ENCODE results near the gene STK10.

The STK10 gene

DNA sequence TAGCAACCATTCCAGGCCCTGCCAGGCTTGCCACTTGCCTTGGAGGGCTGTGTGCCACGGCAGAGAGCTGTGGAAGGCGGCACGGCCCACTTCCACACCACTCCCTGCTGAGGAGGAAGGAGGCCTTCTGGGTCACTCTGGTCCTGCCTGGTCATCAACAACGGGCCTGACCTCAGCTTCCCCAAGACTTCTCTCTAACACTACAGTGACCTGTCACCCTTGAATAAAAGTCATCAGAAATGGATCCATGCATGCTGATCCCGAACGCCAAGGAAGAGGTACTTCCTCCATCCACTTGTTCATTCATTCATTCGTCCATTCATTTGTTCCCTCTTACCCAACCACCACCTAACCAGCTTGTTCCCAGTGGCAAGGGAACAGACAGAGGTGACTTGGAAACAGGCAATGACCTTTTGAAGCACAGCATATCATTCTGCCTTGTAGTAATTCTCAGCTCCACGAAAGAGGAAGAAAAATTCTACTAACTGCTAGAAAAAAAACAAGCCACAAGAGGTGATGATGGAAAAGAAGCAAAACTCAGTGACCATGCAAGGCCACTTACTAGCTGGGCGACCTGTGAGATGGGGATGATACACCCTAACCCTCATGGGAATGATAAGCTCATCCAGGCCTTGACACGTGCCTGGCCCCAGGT, 58.6 kb downstream of the STK10 start:
- H3K4me3 ChIP-seq (ENCODE audit: insufficient read depth, low read depth, low read length): no peak overlapping the region
- H3K36me3 ChIP-seq (ENCODE audit: control insufficient read depth, insufficient read depth, low read length): no peaks in the 10 kb centered on the region
- H3K9me3 ChIP-seq (ENCODE audit: control insufficient read depth, low read length): no peaks in the 10 kb centered on the region
- H3K4me1 ChIP-seq (ENCODE audit: control insufficient read depth, insufficient read depth, low read length): no peaks in the 10 kb centered on the region
- no peaks in the 10 kb centered on the region for H3K27me3 ChIP-seq (ENCODE audit: control insufficient read depth, insufficient read depth, low read length, poor library complexity, severe bottlenecking)
- WGBS, 2 experiments: 90 to 93% methylated on average over 10 of the region's 10 CpGs
- no peak overlapping the region for H3K27ac ChIP-seq (ENCODE audit: insufficient read depth, low read depth, low read length, poor library complexity, severe bottlenecking)

DNA sequence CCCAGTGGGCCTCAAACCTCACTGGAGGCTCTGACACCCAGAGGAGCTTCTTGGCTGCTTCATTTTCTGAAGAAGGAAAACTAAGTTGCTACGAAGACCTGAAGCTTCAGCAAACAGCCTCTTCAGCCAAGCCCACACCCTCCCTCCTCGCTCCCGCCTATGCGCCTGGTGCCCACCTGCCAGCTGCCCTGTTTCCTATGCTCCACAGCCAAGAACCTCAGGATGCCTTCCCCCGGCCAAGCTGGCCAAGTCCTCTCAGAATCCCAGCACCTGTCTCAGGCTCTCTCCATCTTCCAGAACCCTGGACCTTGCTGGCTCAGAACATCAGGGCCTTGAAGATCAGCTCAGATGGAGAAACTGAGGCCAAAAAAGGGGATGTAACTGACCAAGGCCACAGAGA, 60.4 kb downstream of the STK10 start:
- Histone ChIP-seq H3K36me3 (ENCODE audit: control insufficient read depth, insufficient read depth, low read length) (no peaks in the 10 kb centered on the region), H3K9me3 (ENCODE audit: control insufficient read depth, low read length) (no peaks in the 10 kb centered on the region), H3K27ac (ENCODE audit: insufficient read depth, low read depth, low read length, poor library complexity, severe bottlenecking) (no peak overlapping the region), H3K4me1 (ENCODE audit: control insufficient read depth, insufficient read depth, low read length) (no peaks in the 10 kb centered on the region), H3K27me3 (ENCODE audit: control insufficient read depth, insufficient read depth, low read length, poor library complexity, severe bottlenecking) (no peaks in the 10 kb centered on the region), H3K4me3 (ENCODE audit: insufficient read depth, low read depth, low read length) (no peak overlapping the region)
- WGBS, 2 experiments: 92 to 95% methylated on average over 5 of the region's 5 CpGs

GRCh38 chr5:172123269-172123692, 64.7 kb downstream of the STK10 start:
- Histone ChIP-seq H3K9me3 (ENCODE audit: control insufficient read depth, low read length) (no peaks in the 10 kb centered on the region), H3K27ac (ENCODE audit: insufficient read depth, low read depth, low read length, poor library complexity, severe bottlenecking) (no peak overlapping the region)
- WGBS, 2 experiments: 42 to 49% methylated on average over 4 of the region's 4 CpGs

DNA sequence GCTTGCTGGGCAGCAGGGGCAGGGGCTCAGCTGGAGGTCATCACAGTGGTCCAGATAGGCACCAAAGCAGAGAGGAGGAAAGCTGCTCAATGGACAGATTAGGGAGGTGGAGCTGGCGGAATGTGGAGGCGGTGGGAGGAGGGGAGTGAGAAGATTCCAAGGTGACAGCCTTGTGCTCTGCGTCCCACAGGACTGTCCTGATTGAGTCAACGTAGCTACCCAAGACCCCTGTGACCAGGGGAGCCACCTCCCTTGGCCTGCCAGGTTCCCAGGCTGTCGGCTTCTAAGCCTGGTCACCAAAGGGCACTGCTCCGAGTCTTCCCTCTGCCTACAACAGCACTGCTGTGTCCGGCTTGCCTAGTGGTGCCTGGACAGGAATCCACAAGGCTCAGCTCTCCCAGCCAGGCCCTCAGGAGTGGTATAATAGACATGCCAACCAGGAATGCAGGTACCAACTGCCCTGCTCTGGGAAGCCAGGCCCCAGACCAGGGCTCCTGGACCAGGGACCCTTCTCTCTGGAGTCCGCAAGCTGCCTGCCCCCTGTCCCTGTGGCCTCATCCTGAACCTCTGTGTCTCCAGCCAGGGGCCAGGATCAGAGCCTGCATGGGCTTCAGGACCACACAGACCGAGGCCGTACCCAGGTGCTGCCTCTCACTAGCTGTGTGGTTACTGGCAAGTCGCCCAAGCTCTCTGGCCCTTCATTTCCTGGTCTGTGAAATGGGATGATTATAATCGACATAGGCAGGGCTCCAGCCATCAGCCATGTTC, 67.9 kb downstream of the STK10 start:
- no peaks in the 10 kb centered on the region for H3K27me3 ChIP-seq (ENCODE audit: control insufficient read depth, insufficient read depth, low read length, poor library complexity, severe bottlenecking)
- WGBS, 2 experiments: 80 to 81% methylated on average over 12 of the region's 12 CpGs
- H3K4me1 ChIP-seq (ENCODE audit: control insufficient read depth, insufficient read depth, low read length): peaks cover 14% of the 10 kb centered on the region
- H3K4me3 ChIP-seq (ENCODE audit: insufficient read depth, low read depth, low read length): no peak overlapping the region
- H3K36me3 ChIP-seq (ENCODE audit: control insufficient read depth, insufficient read depth, low read length): no peaks in the 10 kb centered on the region
- H3K9me3 ChIP-seq (ENCODE audit: control insufficient read depth, low read length): no peaks in the 10 kb centered on the region
- H3K27ac ChIP-seq (ENCODE audit: insufficient read depth, low read depth, low read length, poor library complexity, severe bottlenecking): peak overlapping the region; percentile 23

More at GRCh38 chr5:172123269-172123692, 64.7 kb downstream of the STK10 start:
- Histone ChIP-seq H3K4me1 (ENCODE audit: control insufficient read depth, insufficient read depth, low read length) (peaks cover 14% of the 10 kb centered on the region), H3K4me3 (ENCODE audit: insufficient read depth, low read depth, low read length) (no peak overlapping the region), H3K36me3 (ENCODE audit: control insufficient read depth, insufficient read depth, low read length) (no peaks in the 10 kb centered on the region), H3K27me3 (ENCODE audit: control insufficient read depth, insufficient read depth, low read length, poor library complexity, severe bottlenecking) (no peaks in the 10 kb centered on the region)

- Histone ChIP-seq H3K27me3 (ENCODE audit: control insufficient read depth, insufficient read depth, low read length, poor library complexity, severe bottlenecking) (no peaks in the 10 kb centered on the region), H3K36me3 (ENCODE audit: control insufficient read depth, insufficient read depth, low read length) (no peaks in the 10 kb centered on the region), H3K4me3 (ENCODE audit: insufficient read depth, low read depth, low read length) (no peak overlapping the region), H3K9me3 (ENCODE audit: control insufficient read depth, low read length) (no peaks in the 10 kb centered on the region), H3K4me1 (ENCODE audit: control insufficient read depth, insufficient read depth, low read length) (peaks cover 14% of the 10 kb centered on the region), H3K27ac (ENCODE audit: insufficient read depth, low read depth, low read length, poor library complexity, severe bottlenecking) (no peak overlapping the region)
- 92 to 95% methylated on average over 11 of the region's 11 CpGs for WGBS, 2 experiments
These were observed 69.1 kb downstream of the STK10 start for GRCh38 chr5:172118891-172119290.

GRCh38 chr5:172117977-172118701, 69.9 kb downstream of the STK10 start:
- Histone ChIP-seq H3K27ac (ENCODE audit: insufficient read depth, low read depth, low read length, poor library complexity, severe bottlenecking) (no peak overlapping the region), H3K36me3 (ENCODE audit: control insufficient read depth, insufficient read depth, low read length) (no peaks in the 10 kb centered on the region), H3K4me3 (ENCODE audit: insufficient read depth, low read depth, low read length) (no peak overlapping the region), H3K27me3 (ENCODE audit: control insufficient read depth, insufficient read depth, low read length, poor library complexity, severe bottlenecking) (no peaks in the 10 kb centered on the region), H3K9me3 (ENCODE audit: control insufficient read depth, low read length) (no peaks in the 10 kb centered on the region), H3K4me1 (ENCODE audit: control insufficient read depth, insufficient read depth, low read length) (peaks cover 14% of the 10 kb centered on the region)
- WGBS, 2 experiments: 92 to 95% methylated on average over 9 of the region's 9 CpGs

GRCh38 chr5:172115541-172115982, 72.5 kb downstream of the STK10 start:
- Histone ChIP-seq H3K27me3 (ENCODE audit: control insufficient read depth, insufficient read depth, low read length, poor library complexity, severe bottlenecking) (no peaks in the 10 kb centered on the region), H3K4me3 (ENCODE audit: insufficient read depth, low read depth, low read length) (no peak overlapping the region), H3K27ac (ENCODE audit: insufficient read depth, low read depth, low read length, poor library complexity, severe bottlenecking) (no peak overlapping the region), H3K36me3 (ENCODE audit: control insufficient read depth, insufficient read depth, low read length) (no peaks in the 10 kb centered on the region), H3K9me3 (ENCODE audit: control insufficient read depth, low read length) (no peaks in the 10 kb centered on the region), H3K4me1 (ENCODE audit: control insufficient read depth, insufficient read depth, low read length) (peaks cover 13% of the 10 kb centered on the region)
- WGBS, 2 experiments: 95 to 97% methylated on average over 4 of the region's 4 CpGs

DNA sequence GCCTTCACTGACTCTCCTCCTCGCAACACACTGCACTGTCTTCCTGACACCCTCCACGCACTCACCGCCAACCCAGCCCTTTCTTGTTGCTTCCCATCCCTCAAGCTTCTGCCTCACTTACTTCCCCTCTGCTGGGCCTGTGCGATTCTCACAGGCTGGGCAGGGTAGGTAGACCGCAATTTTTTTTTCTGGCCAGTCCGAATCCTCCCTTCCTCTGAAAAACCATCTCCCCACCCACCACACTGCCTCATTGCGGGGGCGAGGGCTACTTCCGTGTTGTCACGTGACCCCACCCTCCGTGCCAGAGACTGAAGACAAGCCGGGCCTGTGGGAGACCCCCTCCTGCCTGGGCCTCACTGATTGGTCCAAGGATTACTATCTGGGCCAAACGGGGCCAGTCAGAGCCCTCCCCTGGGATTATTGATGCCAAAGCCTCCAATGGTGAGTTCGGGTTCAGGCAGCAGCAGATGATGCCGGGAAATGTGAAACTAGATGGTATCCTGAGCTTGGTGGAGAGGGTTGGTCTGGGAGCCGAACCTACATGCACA, 73.1 kb downstream of the STK10 start:
- H3K4me3 ChIP-seq (ENCODE audit: insufficient read depth, low read depth, low read length): no peak overlapping the region
- H3K4me1 ChIP-seq (ENCODE audit: control insufficient read depth, insufficient read depth, low read length): peaks cover 7% of the 10 kb centered on the region
- no peaks in the 10 kb centered on the region for H3K27me3 ChIP-seq (ENCODE audit: control insufficient read depth, insufficient read depth, low read length, poor library complexity, severe bottlenecking)
- H3K9me3 ChIP-seq (ENCODE audit: control insufficient read depth, low read length): no peaks in the 10 kb centered on the region
- 94% methylated on average over 16 of the region's 16 CpGs for WGBS, 2 experiments
- no peaks in the 10 kb centered on the region for H3K36me3 ChIP-seq (ENCODE audit: control insufficient read depth, insufficient read depth, low read length)
- no peak overlapping the region for H3K27ac ChIP-seq (ENCODE audit: insufficient read depth, low read depth, low read length, poor library complexity, severe bottlenecking)

- Histone ChIP-seq H3K9me3 (ENCODE audit: control insufficient read depth, low read length) (no peaks in the 10 kb centered on the region), H3K4me3 (ENCODE audit: insufficient read depth, low read depth, low read length) (no peak overlapping the region), H3K27me3 (ENCODE audit: control insufficient read depth, insufficient read depth, low read length, poor library complexity, severe bottlenecking) (no peaks in the 10 kb centered on the region), H3K36me3 (ENCODE audit: control insufficient read depth, insufficient read depth, low read length) (no peaks in the 10 kb centered on the region), H3K4me1 (ENCODE audit: control insufficient read depth, insufficient read depth, low read length) (no peaks in the 10 kb centered on the region), H3K27ac (ENCODE audit: insufficient read depth, low read depth, low read length, poor library complexity, severe bottlenecking) (no peak overlapping the region)
- 95% methylated on average over 7 of the region's 7 CpGs for WGBS, 2 experiments
These were observed 75.0 kb downstream of the STK10 start for GRCh38 chr5:172113036-172113435.

DNA sequence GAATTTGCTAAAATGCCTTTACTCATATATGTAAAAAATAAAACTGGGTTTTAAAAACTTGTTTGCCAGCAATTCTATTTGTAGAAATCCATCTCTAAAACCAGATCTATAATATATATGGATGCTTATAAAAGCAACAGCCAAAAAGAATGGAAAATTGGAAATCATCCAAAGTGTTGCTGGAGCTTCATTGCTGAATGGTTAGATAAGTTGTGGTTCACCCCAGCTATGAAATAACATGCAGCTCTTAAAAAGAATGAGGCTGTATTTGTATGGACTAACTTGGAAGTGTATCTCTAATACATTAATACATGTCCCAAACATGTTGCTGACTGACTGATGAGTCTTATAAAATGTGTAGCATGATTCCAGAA, 76.2 kb downstream of the STK10 start:
- H3K27ac ChIP-seq (ENCODE audit: insufficient read depth, low read depth, low read length, poor library complexity, severe bottlenecking): no peak overlapping the region
- no peaks in the 10 kb centered on the region for H3K36me3 ChIP-seq (ENCODE audit: control insufficient read depth, insufficient read depth, low read length)
- no peaks in the 10 kb centered on the region for H3K4me1 ChIP-seq (ENCODE audit: control insufficient read depth, insufficient read depth, low read length)
- H3K27me3 ChIP-seq (ENCODE audit: control insufficient read depth, insufficient read depth, low read length, poor library complexity, severe bottlenecking): no peaks in the 10 kb centered on the region
- H3K9me3 ChIP-seq (ENCODE audit: control insufficient read depth, low read length): no peaks in the 10 kb centered on the region
- no peak overlapping the region for H3K4me3 ChIP-seq (ENCODE audit: insufficient read depth, low read depth, low read length)

All from ectodermal cell (in vitro differentiated cells).